Calu3 (cell line): ENCODE measurements around the gene SHISA9. TPM values are rescaled to one million over a fixed set of nuclear protein-coding genes. Genes with fewer than 3 reads are reported as not detected.

Experiments
- BruUV-seq: library from RNA; stranded (reverse); fragments of 400-500 nt; replicated peaks from 2 replicates; lab custom pipeline; 2021; lab: Mats Ljungman, UMichigan
- CTCF ChIA-PET: fragments of 300-600 bp; sonication (Branson Sonifier 250); formaldehyde crosslinking; loops from one replicate; lab custom pipeline; 2022; ENCODE audit warnings: antibody characterized with exemption; lab: Charles Lee
- DNase-seq: peaks from one replicate; pipeline ENCODE4 v3.0.0; 2022
- H3K27ac Mint-ChIP-seq: one replicate; pipeline ENCODE4 v1.8.0; 2022; ENCODE audit warnings: mixed read lengths; ENCODE audit not compliant: unreplicated experiment
- H3K27me3 Mint-ChIP-seq: one replicate; pipeline ENCODE4 v1.8.0; 2022; ENCODE audit warnings: mixed read lengths; ENCODE audit not compliant: unreplicated experiment
- H3K36me3 Mint-ChIP-seq: one replicate; pipeline ENCODE4 v1.8.0; 2022; ENCODE audit warnings: mild to moderate bottlenecking, moderate library complexity, mixed read lengths; ENCODE audit not compliant: insufficient read depth, unreplicated experiment
- H3K4me1 Mint-ChIP-seq: one replicate; pipeline ENCODE4 v1.8.0; 2022; ENCODE audit warnings: mild to moderate bottlenecking, low read depth, mixed read lengths; ENCODE audit not compliant: unreplicated experiment
- H3K4me3 Mint-ChIP-seq: one replicate; pipeline ENCODE4 v1.8.0; 2022; ENCODE audit warnings: mild to moderate bottlenecking, low read depth, moderate library complexity, mixed read lengths; ENCODE audit not compliant: unreplicated experiment
- H3K9me3 Mint-ChIP-seq: one replicate; pipeline ENCODE4 v1.8.0; 2022; ENCODE audit warnings: low read depth, mixed read lengths; ENCODE audit not compliant: unreplicated experiment
- CTCF ChIP-seq: fragments of 200-600 bp; IDR thresholded peaks from one replicate; pipeline ENCODE4 v1.8.0; 2022; ENCODE audit warnings: antibody characterized with exemption; ENCODE audit not compliant: unreplicated experiment
- intact Hi-C: fragments of 100-400 bp; cut with micrococcal nuclease; formaldehyde crosslinking; loops from one replicate; pipeline ENCODE4 v1.10.0; 2022; ENCODE audit not compliant: unreplicated experiment
- total RNA-seq: library from RNA; stranded (reverse); gene quantifications from 2 replicates; pipeline ENCODE4 v1.2.3, GENCODE V29; 2022

Gene SHISA9
- total RNA-seq, 1 experiment from 2014 or later, result not detected

- no peak for TF ChIP-seq CTCF
- Mint-ChIP-seq H3K27ac (no peak overlapping the region), H3K9me3 (peaks cover 22% of the 10 kb centered on the region), H3K27me3 (no peaks in the 10 kb centered on the region), H3K4me3 (no peak overlapping the region), H3K36me3 (no peaks in the 10 kb centered on the region), H3K4me1 (no peaks in the 10 kb centered on the region)
- CTCF ChIA-PET, result no interaction called here
- no peak for DNase-seq
- BruUV-seq, result no TSS peak
- intact Hi-C loops, result no loop called here
These were observed 176.4 kb downstream of the SHISA9 start for GRCh38 chr16:13077816-13078215.

GRCh38 chr16:13080531-13080930 lies 179.1 kb downstream of the SHISA9 start:
- CTCF ChIA-PET, result no interaction called here
- no peaks in the 10 kb centered on the region for H3K36me3 Mint-ChIP-seq
- no TSS peak for BruUV-seq
- H3K9me3 Mint-ChIP-seq, result peaks cover 23% of the 10 kb centered on the region
- H3K27ac Mint-ChIP-seq, result no peak overlapping the region
- no peaks in the 10 kb centered on the region for H3K27me3 Mint-ChIP-seq
- intact Hi-C loops, result no loop called here
- DNase-seq, result no peak
- no peaks in the 10 kb centered on the region for H3K4me1 Mint-ChIP-seq
- no peak overlapping the region for H3K4me3 Mint-ChIP-seq
- TF ChIP-seq CTCF, result no peak

DNA sequence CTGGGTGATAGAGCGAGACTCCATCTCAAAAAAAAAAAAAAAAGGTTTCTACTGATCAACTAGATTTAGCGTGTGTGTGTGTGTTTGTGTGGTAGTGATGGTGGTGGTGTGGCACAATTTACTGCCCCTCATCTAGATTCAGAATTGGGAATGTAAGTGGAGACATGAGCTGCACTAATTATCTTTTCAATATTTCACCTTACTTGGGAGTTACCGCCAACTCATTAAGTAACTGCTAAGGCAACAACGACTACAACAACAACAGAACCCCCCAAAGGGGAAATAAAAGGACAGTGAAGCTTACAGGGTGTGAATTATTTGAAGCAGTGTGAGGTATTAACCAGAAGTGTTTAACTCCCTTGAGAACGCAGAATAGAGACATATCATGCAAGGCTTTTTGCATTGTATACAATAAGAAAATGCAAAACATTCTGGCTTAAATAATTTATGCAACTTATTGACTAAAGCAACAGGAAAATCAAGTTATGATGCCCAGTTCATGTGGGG lies 180.5 kb downstream of the SHISA9 start:
- H3K27ac Mint-ChIP-seq, result no peak overlapping the region
- H3K4me1 Mint-ChIP-seq, result no peaks in the 10 kb centered on the region
- H3K4me3 Mint-ChIP-seq, result no peak overlapping the region
- no peaks in the 10 kb centered on the region for H3K36me3 Mint-ChIP-seq
- no peak for DNase-seq
- no peaks in the 10 kb centered on the region for H3K27me3 Mint-ChIP-seq
- peaks cover 24% of the 10 kb centered on the region for H3K9me3 Mint-ChIP-seq
- no TSS peak for BruUV-seq
- intact Hi-C loops, result no loop called here
- CTCF ChIA-PET, result no interaction called here
- TF ChIP-seq CTCF, result no peak

GRCh38 chr16:13083681-13084080 lies 182.3 kb downstream of the SHISA9 start:
- Mint-ChIP-seq H3K9me3 (peaks cover 17% of the 10 kb centered on the region), H3K27me3 (no peaks in the 10 kb centered on the region), H3K36me3 (no peaks in the 10 kb centered on the region), H3K27ac (no peak overlapping the region), H3K4me1 (no peaks in the 10 kb centered on the region), H3K4me3 (no peak overlapping the region)
- intact Hi-C loops, result no loop called here
- no TSS peak for BruUV-seq
- no peak for DNase-seq
- TF ChIP-seq CTCF, result no peak
- CTCF ChIA-PET, result no interaction called here
